Large intestine (tissue), 3 donors: Measurements from ENCODE around the gene ITIH2. TPM values are rescaled to one million over a fixed set of nuclear protein-coding genes. Genes with fewer than 3 reads are reported as not detected.

ENCODE experiments used
- DNase-seq, 2 donors: peaks; one replicate each; pipeline versions ENCODE4 v3.0.0 to v3.0.0-alpha.2; 2013
- H3K27ac ChIP-seq: one replicate; pipeline ENCODE4 v1.5.1; 2013; ENCODE audit warnings: low read length
- H3K27me3 ChIP-seq: 2 replicates; pipeline ENCODE4 v1.6.1; 2013; ENCODE audit warnings: low read length; ENCODE audit not compliant: control insufficient read depth, insufficient read depth
- H3K36me3 ChIP-seq: 2 replicates; pipeline ENCODE4 v1.6.1; 2013; ENCODE audit warnings: low read length; ENCODE audit not compliant: control insufficient read depth, insufficient read depth
- H3K4me1 ChIP-seq: one replicate; pipeline ENCODE4 v1.6.1; 2013; ENCODE audit warnings: low read length; ENCODE audit not compliant: control insufficient read depth, insufficient read depth
- H3K4me3 ChIP-seq: one replicate; pipeline ENCODE4 v1.5.1; 2013; ENCODE audit warnings: low read length
- H3K9me3 ChIP-seq: one replicate; pipeline ENCODE4 v1.6.1; 2013; ENCODE audit warnings: mild to moderate bottlenecking, low read depth, low read length, moderate library complexity; ENCODE audit not compliant: control insufficient read depth
- WGBS: methylation state at CpG from one replicate; pipeline ENCODE4 v1.1.5; 2013; ENCODE audit warnings: low lambda C conversion rate; ENCODE audit not compliant: insufficient coverage; 5-methylcytosine and 5-hydroxymethylcytosine counted together
- polyA plus RNA-seq: library from polyadenylated mRNA; unstranded; fragments of 120-200 nt; gene quantifications from one replicate; pipeline ENCODE4 v1.2.1, GENCODE V29; 2013

The ITIH2 gene
- polyA plus RNA-seq, 1 donor = 0.52 TPM

GRCh38 chr10:7697426-7697825 lies 5.7 kb upstream of the ITIH2 start:
- Histone ChIP-seq H3K4me3 (no peak overlapping the region), H3K36me3 (no peaks in the 10 kb centered on the region), H3K27ac (no peak overlapping the region), H3K9me3 (peaks cover 4% of the 10 kb centered on the region), H3K27me3 (no peaks in the 10 kb centered on the region), H3K4me1 (no peaks in the 10 kb centered on the region)
- 100% methylated on average over 1 of the region's 8 CpGs for WGBS
- no peak for DNase-seq

DNA sequence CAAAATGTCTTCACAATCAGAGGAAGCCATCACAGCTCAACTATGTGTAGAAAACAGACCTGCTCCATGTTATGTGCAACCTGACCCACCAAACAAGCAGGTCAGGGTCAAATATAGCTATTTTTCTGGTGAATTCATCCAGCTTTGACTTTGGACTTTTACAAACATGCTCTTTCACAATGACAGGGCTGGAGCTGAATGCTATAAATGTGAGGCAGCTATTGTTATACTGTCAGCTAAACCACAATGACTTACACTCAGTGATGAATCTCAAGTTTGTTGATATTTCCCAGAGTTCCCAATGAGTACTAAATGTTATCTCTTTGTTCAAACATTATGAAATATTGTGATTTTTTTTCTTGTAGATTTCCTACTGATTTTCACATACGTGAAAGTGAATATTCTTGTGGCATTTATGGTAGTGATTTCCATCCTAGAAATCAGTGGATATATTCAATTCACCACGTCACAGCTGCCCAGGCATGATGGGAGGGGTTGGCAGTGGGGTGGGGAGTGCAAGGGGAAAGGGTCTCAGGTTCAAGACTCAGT lies 2.5 kb upstream of the ITIH2 start:
- no peak overlapping the region for H3K27ac ChIP-seq
- no peaks in the 10 kb centered on the region for H3K36me3 ChIP-seq
- no peaks in the 10 kb centered on the region for H3K27me3 ChIP-seq
- peak in 1 of 2 donors; percentile 37 for DNase-seq
- no peak overlapping the region for H3K4me3 ChIP-seq
- WGBS = no CpG with 5 or more reads among the region's 2 CpGs
- no peaks in the 10 kb centered on the region for H3K4me1 ChIP-seq
- H3K9me3 ChIP-seq = no peaks in the 10 kb centered on the region

DNA sequence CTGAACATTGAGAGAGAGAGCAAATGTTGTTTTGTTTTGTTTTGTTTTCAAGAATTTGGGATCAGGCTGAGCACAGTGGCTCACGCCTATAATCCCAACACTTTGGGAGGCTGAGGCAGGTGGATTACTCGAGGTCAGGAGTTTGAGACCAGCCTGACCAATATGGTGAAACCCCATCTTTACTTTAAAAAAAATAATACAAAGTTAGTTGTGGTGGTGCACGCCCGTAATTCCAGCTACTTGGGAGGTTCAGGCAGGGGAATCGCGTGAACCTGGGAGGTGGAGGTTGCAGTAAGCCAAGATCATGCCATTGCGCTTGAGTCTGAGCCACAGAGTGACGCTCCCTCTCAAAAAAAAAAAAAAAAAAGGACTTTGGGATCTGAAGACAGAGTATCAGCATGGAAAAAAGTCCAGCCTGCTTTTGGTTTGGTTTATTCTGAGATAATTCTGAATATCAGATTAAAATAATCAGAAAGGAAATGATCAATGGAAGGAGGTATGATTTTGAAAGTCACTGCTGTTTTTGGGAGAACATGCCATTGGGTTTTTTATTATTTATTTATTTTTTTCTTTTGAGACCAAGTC lies 1.9 kb upstream of the ITIH2 start:
- no peak for DNase-seq
- WGBS = no CpG with 5 or more reads among the region's 8 CpGs
- Histone ChIP-seq H3K4me1 (no peaks in the 10 kb centered on the region), H3K27me3 (peaks cover under 1% of the 10 kb centered on the region), H3K4me3 (no peak overlapping the region), H3K27ac (no peak overlapping the region), H3K9me3 (no peaks in the 10 kb centered on the region), H3K36me3 (no peaks in the 10 kb centered on the region)

- no peaks in the 10 kb centered on the region for H3K4me1 ChIP-seq
- peaks cover 3% of the 10 kb centered on the region for H3K27me3 ChIP-seq
- no CpG with 5 or more reads among the region's 4 CpGs for WGBS
Observed at GRCh38 chr10:7702288-7702812, 766 bp upstream of the ITIH2 start.

GRCh38 chr10:7704071-7705016 lies 1.2 kb downstream of the ITIH2 start:
- Histone ChIP-seq H3K27ac (no peak overlapping the region), H3K36me3 (no peaks in the 10 kb centered on the region), H3K4me1 (no peaks in the 10 kb centered on the region), H3K27me3 (peaks cover 3% of the 10 kb centered on the region), H3K9me3 (no peaks in the 10 kb centered on the region), H3K4me3 (no peak overlapping the region)
- 90% methylated on average over 2 of the region's 8 CpGs for WGBS
- DNase-seq = no peak

More at GRCh38 chr10:7702288-7702812, 766 bp upstream of the ITIH2 start:
- no peak overlapping the region for H3K27ac ChIP-seq
- no peak for DNase-seq
- no peaks in the 10 kb centered on the region for H3K9me3 ChIP-seq
- no peaks in the 10 kb centered on the region for H3K36me3 ChIP-seq
- no peak overlapping the region for H3K4me3 ChIP-seq

- WGBS = no CpG with 5 or more reads among the region's 3 CpGs
- DNase-seq = no peak
- no peak overlapping the region for H3K27ac ChIP-seq
- no peaks in the 10 kb centered on the region for H3K36me3 ChIP-seq
- no peak overlapping the region for H3K4me3 ChIP-seq
- H3K4me1 ChIP-seq = no peaks in the 10 kb centered on the region
- no peaks in the 10 kb centered on the region for H3K9me3 ChIP-seq
- H3K27me3 ChIP-seq = peaks cover 3% of the 10 kb centered on the region
Observed at GRCh38 chr10:7705341-7705740, 2.2 kb downstream of the ITIH2 start.

GRCh38 chr10:7706534-7707073 lies 3.5 kb downstream of the ITIH2 start:
- Histone ChIP-seq H3K9me3 (no peaks in the 10 kb centered on the region), H3K27ac (no peak overlapping the region), H3K36me3 (no peaks in the 10 kb centered on the region), H3K4me3 (no peak overlapping the region), H3K4me1 (no peaks in the 10 kb centered on the region), H3K27me3 (peaks cover 3% of the 10 kb centered on the region)
- no peak for DNase-seq
- 100% methylated on average over 1 of the region's 4 CpGs for WGBS

DNA sequence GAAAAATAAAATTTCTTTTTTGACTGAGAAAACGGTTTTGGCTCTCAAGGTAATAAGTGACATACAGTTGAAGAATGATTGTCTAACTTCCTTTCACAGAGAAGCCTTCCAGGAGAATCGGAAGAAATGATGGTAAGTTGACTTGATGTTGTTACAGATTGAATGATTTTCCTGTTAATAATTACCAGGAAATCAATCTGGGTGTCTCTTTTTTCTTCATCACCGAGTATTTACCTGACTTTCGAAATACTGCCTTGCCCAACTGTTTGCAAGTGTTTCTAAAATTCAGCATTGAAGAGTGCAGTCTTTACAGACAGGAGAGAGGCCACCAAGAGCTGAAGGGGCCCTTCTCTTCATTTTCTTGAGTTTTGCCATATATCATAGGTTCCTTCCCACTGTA lies 4.0 kb downstream of the ITIH2 start:
- DNase-seq = no peak

GRCh38 chr10:7707858-7708622 lies 4.9 kb downstream of the ITIH2 start:
- Histone ChIP-seq H3K36me3 (no peaks in the 10 kb centered on the region), H3K9me3 (no peaks in the 10 kb centered on the region), H3K4me1 (no peaks in the 10 kb centered on the region), H3K27me3 (peaks cover 3% of the 10 kb centered on the region), H3K27ac (no peak overlapping the region), H3K4me3 (no peak overlapping the region)
- DNase-seq = no peak
- 80% methylated on average over 2 of the region's 5 CpGs for WGBS

More for the DNA sequence above, 4.0 kb downstream of the ITIH2 start:
- Histone ChIP-seq H3K4me3 (no peak overlapping the region), H3K36me3 (no peaks in the 10 kb centered on the region), H3K9me3 (no peaks in the 10 kb centered on the region), H3K4me1 (no peaks in the 10 kb centered on the region), H3K27me3 (peaks cover 3% of the 10 kb centered on the region), H3K27ac (no peak overlapping the region)
- 10% methylated on average over 2 of the region's 4 CpGs for WGBS

- H3K9me3 ChIP-seq = no peaks in the 10 kb centered on the region
- no peak for DNase-seq
- H3K27me3 ChIP-seq = peaks cover 3% of the 10 kb centered on the region
- H3K4me3 ChIP-seq = no peak overlapping the region
- no CpG with 5 or more reads among the region's 4 CpGs for WGBS
- no peaks in the 10 kb centered on the region for H3K36me3 ChIP-seq
- H3K4me1 ChIP-seq = no peaks in the 10 kb centered on the region
- H3K27ac ChIP-seq = no peak overlapping the region
Observed at GRCh38 chr10:7708832-7709231, 5.7 kb downstream of the ITIH2 start.
